OCI-LY7 (cell line): ENCODE data around the gene RIPOR1.

Experiments
- EZH2phosphoT487 ChIP-seq: fragments of 200-600 bp; sonication (generic); IDR thresholded peaks from 2 replicates; pipeline ENCODE4 v1.6.1; 2018; ENCODE audit warnings: low read depth, borderline replicate concordance, mild to moderate bottlenecking, mixed run types, antibody characterized with exemption, low read length, moderate library complexity, mixed read lengths
- TF ChIP-seq, protein P1 (sequence below): fragments of 200-600 bp; sonication (generic); conservative IDR thresholded peaks from 2 replicates; pipeline ENCODE4 v1.5.1; 2014; ENCODE audit warnings: mild to moderate bottlenecking, antibody characterized with exemption, low read length, moderate library complexity, mixed read lengths

DNA sequence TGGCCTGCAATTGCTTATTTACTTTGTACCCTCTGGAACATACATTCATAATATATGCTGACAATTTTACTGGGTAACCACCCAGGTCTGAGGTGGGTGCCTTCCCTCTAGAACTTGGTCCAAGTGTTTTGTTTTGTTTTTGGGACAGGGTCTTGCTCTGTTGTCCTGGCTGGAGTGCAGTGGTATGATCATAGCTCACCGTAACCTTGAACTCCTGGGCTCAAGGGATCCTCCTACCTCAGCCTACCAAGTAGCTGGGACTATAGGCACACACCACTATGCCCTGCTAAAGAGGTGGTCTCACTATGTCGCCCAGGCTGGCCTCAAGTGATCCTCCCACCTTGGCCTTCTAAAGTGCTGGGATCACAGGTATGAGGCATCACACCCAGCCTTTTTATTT, 22.5 kb downstream of the RIPOR1 start:
- TF ChIP-seq, protein P1, sequence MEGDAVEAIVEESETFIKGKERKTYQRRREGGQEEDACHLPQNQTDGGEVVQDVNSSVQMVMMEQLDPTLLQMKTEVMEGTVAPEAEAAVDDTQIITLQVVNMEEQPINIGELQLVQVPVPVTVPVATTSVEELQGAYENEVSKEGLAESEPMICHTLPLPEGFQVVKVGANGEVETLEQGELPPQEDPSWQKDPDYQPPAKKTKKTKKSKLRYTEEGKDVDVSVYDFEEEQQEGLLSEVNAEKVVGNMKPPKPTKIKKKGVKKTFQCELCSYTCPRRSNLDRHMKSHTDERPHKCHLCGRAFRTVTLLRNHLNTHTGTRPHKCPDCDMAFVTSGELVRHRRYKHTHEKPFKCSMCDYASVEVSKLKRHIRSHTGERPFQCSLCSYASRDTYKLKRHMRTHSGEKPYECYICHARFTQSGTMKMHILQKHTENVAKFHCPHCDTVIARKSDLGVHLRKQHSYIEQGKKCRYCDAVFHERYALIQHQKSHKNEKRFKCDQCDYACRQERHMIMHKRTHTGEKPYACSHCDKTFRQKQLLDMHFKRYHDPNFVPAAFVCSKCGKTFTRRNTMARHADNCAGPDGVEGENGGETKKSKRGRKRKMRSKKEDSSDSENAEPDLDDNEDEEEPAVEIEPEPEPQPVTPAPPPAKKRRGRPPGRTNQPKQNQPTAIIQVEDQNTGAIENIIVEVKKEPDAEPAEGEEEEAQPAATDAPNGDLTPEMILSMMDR, result no peak
- TF ChIP-seq EZH2phosphoT487, result no peak
